GM18861 (cell line): ENCODE results near the gene UBE2R2.

Experiments used
- ATAC-seq: cut with Tn5 transposase; IDR thresholded peaks from one replicate; pipeline ENCODE4 v1.9.1; 2021; ENCODE audit not compliant: unreplicated experiment

Gene UBE2R2

GRCh38 chr9:33880211-33881089, 63.5 kb downstream of the UBE2R2 start:
- ATAC-seq: no peak

GRCh38 chr9:33881635-33882034, 64.7 kb downstream of the UBE2R2 start:
- ATAC-seq: no peak

GRCh38 chr9:33884856-33885701, 68.1 kb downstream of the UBE2R2 start:
- ATAC-seq: no peak

GRCh38 chr9:33885948-33886347, 69.0 kb downstream of the UBE2R2 start:
- no peak for ATAC-seq

- no peak for ATAC-seq
These were observed 76.9 kb downstream of the UBE2R2 start for GRCh38 chr9:33893861-33894260.

GRCh38 chr9:33894316-33894715, 77.4 kb downstream of the UBE2R2 start:
- no peak for ATAC-seq

- no peak for ATAC-seq
These were observed 86.3 kb downstream of the UBE2R2 start for GRCh38 chr9:33903157-33903780.

GRCh38 chr9:33905137-33905536, 88.2 kb downstream of the UBE2R2 start:
- no peak for ATAC-seq

- ATAC-seq: no peak
These were observed 89.8 kb downstream of the UBE2R2 start for GRCh38 chr9:33906769-33907168.

GRCh38 chr9:33907347-33907746, 90.4 kb downstream of the UBE2R2 start:
- no peak for ATAC-seq

- ATAC-seq: no peak
These were observed 91.2 kb downstream of the UBE2R2 start for GRCh38 chr9:33908114-33908513.

GRCh38 chr9:33908749-33909148, 91.8 kb downstream of the UBE2R2 start:
- no peak for ATAC-seq

GRCh38 chr9:33913541-33913940, 96.6 kb downstream of the UBE2R2 start:
- no peak for ATAC-seq

GRCh38 chr9:33914887-33915628, 98.1 kb downstream of the UBE2R2 start:
- no peak for ATAC-seq

GRCh38 chr9:33917036-33917435, 100.1 kb downstream of the UBE2R2 start:
- ATAC-seq: no peak

- no peak for ATAC-seq
These were observed 102.4 kb downstream of the UBE2R2 start for GRCh38 chr9:33919276-33919897.

- ATAC-seq: no peak
These were observed 105.3 kb downstream of the UBE2R2 start for GRCh38 chr9:33921967-33922895.

- ATAC-seq: no peak
These were observed 106.1 kb downstream of the UBE2R2 start for GRCh38 chr9:33923079-33923478.

- ATAC-seq: no peak
These were observed 107.2 kb downstream of the UBE2R2 start for GRCh38 chr9:33923998-33924701.
